ENCODE measurements around the gene DNER. TPM values are rescaled to one million over a fixed set of nuclear protein-coding genes. Genes with fewer than 3 reads are reported as not detected.

DNER gene
- total and polyA plus RNA-seq, 8 donors: 0.06 to 2.4 (median 1.9) TPM

DNA sequence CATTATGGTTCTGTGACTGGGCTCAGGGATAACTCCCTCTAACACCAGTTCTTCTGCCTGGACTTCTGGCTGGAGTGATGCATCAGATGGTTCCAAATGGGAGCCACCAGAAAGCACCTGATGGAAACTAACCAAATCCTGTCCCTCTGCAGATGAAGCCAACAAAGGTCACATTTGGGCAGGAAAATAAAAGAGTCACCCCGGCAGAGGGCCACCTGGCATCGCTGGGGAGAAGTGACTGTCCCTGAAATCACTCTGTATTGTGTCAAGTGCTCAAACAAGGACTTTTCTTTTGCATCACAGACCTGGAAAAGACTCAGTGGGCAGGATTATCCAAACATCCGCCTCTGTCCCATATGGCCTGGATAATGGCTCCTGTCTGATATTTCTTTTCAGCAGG is 47.5 kb downstream of the DNER start:
- no peak for ATAC-seq
- no peaks in the 10 kb centered on the region for H3K36me3 ChIP-seq
- TF ChIP-seq, protein P1, sequence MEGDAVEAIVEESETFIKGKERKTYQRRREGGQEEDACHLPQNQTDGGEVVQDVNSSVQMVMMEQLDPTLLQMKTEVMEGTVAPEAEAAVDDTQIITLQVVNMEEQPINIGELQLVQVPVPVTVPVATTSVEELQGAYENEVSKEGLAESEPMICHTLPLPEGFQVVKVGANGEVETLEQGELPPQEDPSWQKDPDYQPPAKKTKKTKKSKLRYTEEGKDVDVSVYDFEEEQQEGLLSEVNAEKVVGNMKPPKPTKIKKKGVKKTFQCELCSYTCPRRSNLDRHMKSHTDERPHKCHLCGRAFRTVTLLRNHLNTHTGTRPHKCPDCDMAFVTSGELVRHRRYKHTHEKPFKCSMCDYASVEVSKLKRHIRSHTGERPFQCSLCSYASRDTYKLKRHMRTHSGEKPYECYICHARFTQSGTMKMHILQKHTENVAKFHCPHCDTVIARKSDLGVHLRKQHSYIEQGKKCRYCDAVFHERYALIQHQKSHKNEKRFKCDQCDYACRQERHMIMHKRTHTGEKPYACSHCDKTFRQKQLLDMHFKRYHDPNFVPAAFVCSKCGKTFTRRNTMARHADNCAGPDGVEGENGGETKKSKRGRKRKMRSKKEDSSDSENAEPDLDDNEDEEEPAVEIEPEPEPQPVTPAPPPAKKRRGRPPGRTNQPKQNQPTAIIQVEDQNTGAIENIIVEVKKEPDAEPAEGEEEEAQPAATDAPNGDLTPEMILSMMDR (IDR thresholded peaks at IDR 0.05): no peak

DNA sequence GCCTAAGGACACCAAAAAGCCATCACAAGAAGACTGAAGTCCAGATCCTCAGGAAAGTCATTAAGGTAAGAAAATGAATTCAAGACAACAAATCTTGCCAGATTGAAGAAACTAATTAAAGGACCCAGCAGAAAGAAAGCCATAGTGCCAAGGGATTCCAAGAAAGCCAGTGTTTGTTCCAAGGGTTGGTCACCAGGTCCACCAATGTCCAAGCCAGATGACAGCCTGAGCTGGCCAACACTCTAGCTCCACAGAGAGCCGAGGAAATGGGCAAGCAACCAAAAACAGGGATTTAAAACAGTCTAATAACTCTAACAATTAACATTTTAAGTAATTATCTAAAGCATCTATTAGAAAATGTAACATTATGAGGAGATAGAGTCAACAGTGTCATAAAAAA is 49.2 kb downstream of the DNER start:
- TF ChIP-seq, protein P1 (IDR thresholded peaks at IDR 0.05): no peak
- H3K4me3 ChIP-seq: no peak overlapping the region
- no peak overlapping the region for H3K27ac ChIP-seq
- ATAC-seq (no peak), DNase-seq (no peak)
- H3K27me3 ChIP-seq: no peaks in the 10 kb centered on the region
- intact Hi-C loops (cut with DNase I): no loop called here
- H3K36me3 ChIP-seq: no peaks in the 10 kb centered on the region
- no peaks in the 10 kb centered on the region for H3K4me1 ChIP-seq
- no peaks in the 10 kb centered on the region for H3K9me3 ChIP-seq

More for the DNA sequence above, 47.5 kb downstream of the DNER start:
- H3K27me3 ChIP-seq: peaks cover 0 to 10% of the 10 kb centered on the region in 2 donors
- no peaks in the 10 kb centered on the region for H3K9me3 ChIP-seq
- intact Hi-C loops (cut with DNase I): no loop called here
- H3K4me1 ChIP-seq: no peaks in the 10 kb centered on the region
- H3K4me3 ChIP-seq: no peak overlapping the region
- H3K27ac ChIP-seq: no peak overlapping the region
- no peak for DNase-seq

DNA sequence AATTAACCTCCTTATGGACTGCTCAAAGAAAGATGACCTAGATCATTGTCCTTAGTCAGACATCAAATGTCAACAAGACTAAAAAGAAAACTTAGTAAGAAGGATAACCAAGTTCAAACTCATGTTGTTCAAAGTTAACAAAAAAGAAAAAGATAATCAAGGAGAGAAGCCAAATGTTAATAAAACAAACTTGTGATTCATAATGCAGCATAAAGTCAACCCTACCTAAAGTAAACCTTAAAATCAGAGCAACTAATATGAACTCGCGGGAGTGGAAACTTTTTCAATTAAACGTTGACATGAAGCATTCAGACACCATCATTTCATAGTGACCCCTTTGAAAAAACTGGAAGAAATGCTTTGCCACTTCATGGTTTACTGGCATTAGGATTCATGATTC is 52.9 kb downstream of the DNER start:
- no peak overlapping the region for H3K27ac ChIP-seq
- no peaks in the 10 kb centered on the region for H3K4me1 ChIP-seq
- no peaks in the 10 kb centered on the region for H3K27me3 ChIP-seq
- DNase-seq: no peak
- H3K4me3 ChIP-seq: no peak overlapping the region
- no peaks in the 10 kb centered on the region for H3K9me3 ChIP-seq
- TF ChIP-seq, protein P1 (IDR thresholded peaks at IDR 0.05): no peak
- intact Hi-C loops (cut with DNase I): no loop called here
- no peaks in the 10 kb centered on the region for H3K36me3 ChIP-seq
- ATAC-seq: no peak

DNA sequence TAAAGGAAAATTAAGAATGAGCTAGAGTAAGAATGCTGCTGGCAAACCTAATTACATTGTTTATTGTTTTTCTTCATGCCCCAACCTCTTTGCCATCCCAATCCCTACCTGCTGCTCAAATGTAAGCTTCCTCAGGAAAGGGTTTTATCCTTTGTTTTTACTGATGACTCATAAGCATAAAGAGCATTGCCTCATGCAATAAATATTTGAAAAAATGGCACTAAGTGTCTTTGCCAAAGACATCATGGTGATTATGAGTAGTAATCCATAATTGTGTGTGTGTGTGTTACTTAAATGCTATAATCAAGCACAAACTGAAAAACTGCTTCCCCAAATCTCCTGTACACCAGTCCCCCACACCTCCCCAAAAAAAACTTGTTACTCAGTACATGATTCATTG is 53.4 kb downstream of the DNER start:
- DNase-seq (no peak), ATAC-seq (no peak)
- Histone ChIP-seq H3K4me3 (no peak overlapping the region), H3K36me3 (no peaks in the 10 kb centered on the region), H3K4me1 (no peaks in the 10 kb centered on the region), H3K9me3 (no peaks in the 10 kb centered on the region), H3K27me3 (no peaks in the 10 kb centered on the region), H3K27ac (no peak overlapping the region)
- intact Hi-C loops (cut with DNase I): no loop called here
- TF ChIP-seq, protein P1 (IDR thresholded peaks at IDR 0.05): no peak

DNA sequence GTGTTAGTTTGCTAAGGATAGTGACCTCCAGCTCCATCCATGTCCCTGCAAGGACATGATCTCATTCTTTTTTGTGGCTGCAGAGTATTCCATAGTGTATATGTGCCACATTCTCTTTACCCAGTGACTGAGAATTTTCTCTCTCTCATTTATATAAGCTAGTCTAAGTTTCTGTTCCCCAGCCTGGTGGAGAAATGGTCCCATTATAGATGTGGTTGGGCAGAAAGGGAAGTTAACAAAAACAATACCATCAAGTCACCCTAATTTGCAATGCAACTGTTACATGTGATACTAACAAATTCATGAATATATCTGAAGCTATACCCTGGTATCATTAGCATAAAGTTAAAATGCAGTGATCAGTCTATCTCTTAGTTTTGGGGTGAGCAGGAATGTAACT is 54.0 kb downstream of the DNER start:
- TF ChIP-seq, protein P1 (IDR thresholded peaks at IDR 0.05): no peak
- ATAC-seq: no peak
- no peak overlapping the region for H3K4me3 ChIP-seq
- H3K27ac ChIP-seq: no peak overlapping the region
- no peaks in the 10 kb centered on the region for H3K4me1 ChIP-seq
- no peaks in the 10 kb centered on the region for H3K27me3 ChIP-seq
- no peaks in the 10 kb centered on the region for H3K9me3 ChIP-seq
- no peak for DNase-seq
- H3K36me3 ChIP-seq: no peaks in the 10 kb centered on the region
- intact Hi-C loops (cut with DNase I): no loop called here
